ENCODE results near the gene RTKN. TPM values are rescaled to one million over a fixed set of nuclear protein-coding genes. Genes with fewer than 3 reads are reported as not detected.
"Not testable (repeated sequence)": the region's sequence is repeated elsewhere in the genome, so short reads cannot be mapped to it uniquely, and the experiment has no call there.

Gene RTKN
- total RNA-seq, 1 donor from 2014 or later: 26.6 TPM

DNA sequence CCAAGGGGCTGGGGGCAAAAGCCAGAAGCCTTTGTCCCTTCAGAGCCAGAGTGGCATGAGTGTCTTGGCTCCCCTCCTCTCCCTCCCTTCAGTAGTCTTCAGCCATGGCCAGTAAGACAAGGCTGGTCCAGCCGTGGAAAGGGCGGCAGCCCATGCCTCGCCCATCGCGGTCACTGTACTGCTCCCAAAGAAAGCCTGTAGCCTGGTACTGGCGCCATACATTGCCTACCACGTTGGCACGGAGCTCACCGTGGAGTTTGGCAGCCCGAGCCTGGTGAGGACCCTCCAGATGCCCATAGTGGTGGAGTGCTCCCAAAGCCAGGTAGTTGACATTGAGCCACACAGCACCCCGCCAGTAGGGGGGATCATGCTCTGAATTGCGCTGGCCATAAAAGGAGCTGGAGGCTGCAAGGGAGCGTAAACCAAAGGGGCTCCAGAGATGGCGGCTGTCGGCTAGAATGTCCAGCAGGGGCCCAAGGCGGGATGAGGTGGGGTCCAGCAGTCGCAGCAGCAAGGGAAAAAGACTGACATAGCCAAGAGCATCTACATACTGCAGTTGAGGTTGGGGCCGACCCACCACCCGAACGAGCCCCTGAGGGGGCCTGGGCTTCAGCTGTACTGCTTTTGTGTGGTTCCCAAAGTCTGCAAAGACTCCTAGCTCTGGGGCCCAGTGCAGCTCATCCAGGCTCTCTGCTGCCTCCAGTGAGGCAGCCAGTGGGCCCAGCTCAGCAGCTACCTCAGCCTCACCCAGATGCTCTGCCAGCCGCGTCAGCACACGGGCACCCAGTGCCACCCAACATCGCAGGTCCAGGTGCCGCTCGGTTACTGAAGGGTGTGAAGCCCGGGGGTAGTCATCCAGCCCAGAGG, 19.7 kb upstream of the RTKN start:
- Histone ChIP-seq H3K9ac (ENCODE audit: low read depth in 1 of 3, low read length in 3 of 3) (no peak overlapping the region), H3K9me3 (ENCODE audit: control insufficient read depth in 3 of 3, low read length in 3 of 3) (no peaks in the 10 kb centered on the region), H3K4me1 (ENCODE audit: control insufficient read depth in 3 of 3, insufficient read depth in 3 of 3, low read length in 3 of 3) (peaks cover 25 to 42% (median 30%) of the 10 kb centered on the region in 3 donors), H3K36me3 (ENCODE audit: control insufficient read depth in 3 of 3, insufficient read depth in 3 of 3, low read length in 3 of 3) (peaks cover 20 to 23% (median 22%) of the 10 kb centered on the region in 3 donors), H3K27me3 (ENCODE audit: control insufficient read depth in 3 of 3, insufficient read depth in 3 of 3, low read length in 3 of 3) (no peaks in the 10 kb centered on the region), H3K4me3 (ENCODE audit: low read length in 3 of 3) (no peak overlapping the region), H3K27ac (ENCODE audit: low read depth, low read length) (no peak overlapping the region)

DNA sequence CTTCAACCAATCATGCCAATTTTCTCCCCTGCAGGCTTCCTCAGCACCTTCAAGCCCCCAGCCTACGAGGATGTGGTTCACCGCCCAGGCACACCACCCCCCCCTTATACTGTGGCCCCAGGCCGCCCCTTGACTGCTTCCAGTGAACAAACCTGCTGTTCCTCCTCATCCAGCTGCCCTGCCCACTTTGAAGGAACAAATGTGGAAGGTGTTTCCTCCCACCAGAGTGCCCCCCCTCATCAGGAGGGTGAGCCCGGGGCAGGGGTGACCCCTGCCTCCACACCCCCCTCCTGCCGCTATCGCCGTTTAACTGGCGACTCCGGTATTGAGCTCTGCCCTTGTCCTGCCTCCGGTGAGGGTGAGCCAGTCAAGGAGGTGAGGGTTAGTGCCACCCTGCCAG, 18.4 kb upstream of the RTKN start:
- H3K4me1 ChIP-seq (ENCODE audit: control insufficient read depth in 3 of 3, insufficient read depth in 3 of 3, low read length in 3 of 3): peaks cover 31 to 48% (median 36%) of the 10 kb centered on the region in 3 donors
- not testable (repeated sequence) for H3K4me3 ChIP-seq (ENCODE audit: low read length in 3 of 3); H3K27ac ChIP-seq (ENCODE audit: low read depth, low read length); H3K9ac ChIP-seq (ENCODE audit: low read depth in 1 of 3, low read length in 3 of 3); H3K9me3 ChIP-seq (ENCODE audit: control insufficient read depth in 3 of 3, low read length in 3 of 3); H3K27me3 ChIP-seq (ENCODE audit: control insufficient read depth in 3 of 3, insufficient read depth in 3 of 3, low read length in 3 of 3)
- peaks cover 20 to 24% (median 22%) of the 10 kb centered on the region in 3 donors for H3K36me3 ChIP-seq (ENCODE audit: control insufficient read depth in 3 of 3, insufficient read depth in 3 of 3, low read length in 3 of 3)

DNA sequence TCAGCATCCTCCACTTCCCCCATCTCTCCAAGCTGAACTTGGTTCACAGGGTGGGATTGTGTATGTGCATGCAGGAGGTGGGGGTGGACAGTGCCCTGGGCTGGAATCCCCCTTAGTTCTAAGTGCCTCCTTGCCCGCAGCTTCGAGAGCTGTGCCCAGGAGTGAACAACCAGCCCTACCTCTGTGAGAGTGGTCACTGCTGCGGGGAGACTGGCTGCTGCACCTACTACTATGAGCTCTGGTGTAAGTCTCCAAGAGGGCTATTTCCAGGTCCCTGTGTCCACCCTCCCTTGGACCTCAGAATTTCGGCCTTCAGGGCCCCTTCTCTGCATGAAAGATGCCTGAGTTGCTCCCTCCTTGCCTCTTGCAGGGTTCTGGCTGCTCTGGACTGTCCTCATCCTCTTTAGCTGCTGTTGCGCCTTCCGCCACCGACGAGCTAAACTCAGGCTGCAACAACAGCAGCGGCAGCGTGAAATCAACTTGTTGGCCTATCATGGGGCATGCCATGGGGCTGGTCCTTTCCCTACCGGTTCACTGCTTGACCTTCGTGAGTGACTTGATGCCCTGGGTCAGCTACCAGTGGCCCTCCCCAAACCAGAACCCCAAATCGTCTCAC, 17.9 kb upstream of the RTKN start:
- not testable (repeated sequence) for H3K27ac ChIP-seq (ENCODE audit: low read depth, low read length); H3K9ac ChIP-seq (ENCODE audit: low read depth in 1 of 3, low read length in 3 of 3); H3K9me3 ChIP-seq (ENCODE audit: control insufficient read depth in 3 of 3, low read length in 3 of 3); H3K27me3 ChIP-seq (ENCODE audit: control insufficient read depth in 3 of 3, insufficient read depth in 3 of 3, low read length in 3 of 3)
- peaks cover 20 to 24% (median 22%) of the 10 kb centered on the region in 3 donors for H3K36me3 ChIP-seq (ENCODE audit: control insufficient read depth in 3 of 3, insufficient read depth in 3 of 3, low read length in 3 of 3)
- peaks cover 32 to 48% (median 37%) of the 10 kb centered on the region in 3 donors for H3K4me1 ChIP-seq (ENCODE audit: control insufficient read depth in 3 of 3, insufficient read depth in 3 of 3, low read length in 3 of 3)
- H3K4me3 ChIP-seq (ENCODE audit: low read length in 3 of 3): peak overlapping the region in 2 of 3 donors; percentile 10 to 20

DNA sequence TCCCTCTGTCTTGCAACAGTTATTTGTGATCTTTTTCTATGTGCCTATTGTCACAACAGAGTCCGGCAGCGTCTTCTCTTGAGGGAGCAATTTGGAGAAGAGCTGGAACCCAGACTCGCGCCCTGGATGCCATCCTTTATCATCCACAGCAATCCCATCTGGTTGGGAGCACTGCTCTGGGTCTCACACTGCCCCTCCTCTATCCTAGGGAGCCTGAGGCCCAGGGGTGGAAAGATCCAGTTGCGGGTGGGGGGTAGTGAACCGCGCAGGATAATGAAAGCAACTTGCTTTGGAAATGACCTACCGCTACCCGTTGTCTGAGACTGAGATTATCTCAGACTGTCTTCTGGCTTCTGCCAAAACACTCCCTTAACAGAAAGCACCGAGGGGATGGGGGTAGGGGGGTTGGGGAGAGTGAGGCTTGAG, 17.2 kb upstream of the RTKN start:
- peak overlapping the region; percentile 77 to 85 (median 78) for H3K9ac ChIP-seq (ENCODE audit: low read depth in 1 of 3, low read length in 3 of 3)
- H3K4me1 ChIP-seq (ENCODE audit: control insufficient read depth in 3 of 3, insufficient read depth in 3 of 3, low read length in 3 of 3): peaks cover 26 to 42% (median 35%) of the 10 kb centered on the region in 3 donors
- peak overlapping the region; percentile 17 for H3K27ac ChIP-seq (ENCODE audit: low read depth, low read length)

DNA sequence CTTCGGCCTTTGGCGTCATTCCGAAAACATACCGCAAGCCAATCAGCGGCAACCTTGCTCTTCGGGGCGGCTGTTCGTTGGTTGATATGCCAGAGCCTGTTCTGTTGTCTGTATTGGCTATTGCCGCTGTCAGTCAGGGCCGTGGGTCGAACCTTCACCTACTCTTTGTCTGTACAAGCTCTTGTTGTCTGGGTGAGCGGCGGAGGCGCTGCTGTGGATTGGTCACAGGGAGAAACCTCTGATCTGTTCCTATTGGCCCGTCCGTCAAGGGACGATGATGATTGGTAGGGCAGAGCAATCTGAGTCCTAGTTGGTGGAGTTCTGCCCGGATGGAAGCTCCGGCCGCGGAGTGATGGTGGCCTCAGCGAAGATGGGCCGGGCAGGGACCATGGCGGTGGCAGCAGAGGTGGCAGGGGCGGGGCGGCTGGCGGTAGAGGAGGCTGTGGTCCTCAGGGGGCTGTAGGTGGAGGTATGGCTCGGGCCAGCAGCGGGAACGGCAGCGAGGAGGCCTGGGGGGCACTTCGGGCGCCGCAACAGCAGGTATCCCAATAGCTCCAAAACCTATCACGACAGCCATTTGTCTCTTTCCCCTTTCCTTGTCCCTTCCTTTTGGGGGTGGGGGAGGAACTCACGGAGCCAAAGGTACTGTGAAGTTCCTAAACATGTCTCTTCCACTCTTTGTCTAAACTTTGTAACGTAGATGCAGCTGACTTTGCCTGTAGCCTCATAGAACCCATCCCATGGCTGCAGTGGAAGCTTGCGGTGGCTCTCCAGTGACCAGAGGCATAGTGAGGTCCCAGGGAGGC, 16.6 kb upstream of the RTKN start, which contains the start of gene WBP1:
TSS of gene WBP1 (plus strand) at position 307 of the 806 bp plus-strand sequence. CDS start at position 472, 165 bp downstream.
- H3K9me3 ChIP-seq (ENCODE audit: control insufficient read depth in 3 of 3, low read length in 3 of 3): no peaks in the 10 kb centered on the region
- H3K27ac ChIP-seq (ENCODE audit: low read depth, low read length): peak within 1 kb of the TSS; percentile 92
- H3K36me3 ChIP-seq (ENCODE audit: control insufficient read depth in 3 of 3, insufficient read depth in 3 of 3, low read length in 3 of 3): peaks cover 20 to 24% (median 22%) of the 10 kb centered on the region in 3 donors
- H3K4me1 ChIP-seq (ENCODE audit: control insufficient read depth in 3 of 3, insufficient read depth in 3 of 3, low read length in 3 of 3): peaks cover 26 to 41% (median 35%) of the 10 kb centered on the region in 3 donors
- no peaks in the 10 kb centered on the region for H3K27me3 ChIP-seq (ENCODE audit: control insufficient read depth in 3 of 3, insufficient read depth in 3 of 3, low read length in 3 of 3)
- H3K4me3 ChIP-seq (ENCODE audit: low read length in 3 of 3): peak within 1 kb of the TSS; percentile 94 to 99 (median 97)
- H3K9ac ChIP-seq (ENCODE audit: low read depth in 1 of 3, low read length in 3 of 3): peak within 1 kb of the TSS; percentile 93 to 95 (median 94)

More for the DNA sequence above, 17.2 kb upstream of the RTKN start:
- Histone ChIP-seq H3K36me3 (ENCODE audit: control insufficient read depth in 3 of 3, insufficient read depth in 3 of 3, low read length in 3 of 3) (peaks cover 20 to 24% (median 22%) of the 10 kb centered on the region in 3 donors), H3K27me3 (ENCODE audit: control insufficient read depth in 3 of 3, insufficient read depth in 3 of 3, low read length in 3 of 3) (no peaks in the 10 kb centered on the region), H3K4me3 (ENCODE audit: low read length in 3 of 3) (peak overlapping the region; percentile 94 to 99 (median 97)), H3K9me3 (ENCODE audit: control insufficient read depth in 3 of 3, low read length in 3 of 3) (no peaks in the 10 kb centered on the region)

DNA sequence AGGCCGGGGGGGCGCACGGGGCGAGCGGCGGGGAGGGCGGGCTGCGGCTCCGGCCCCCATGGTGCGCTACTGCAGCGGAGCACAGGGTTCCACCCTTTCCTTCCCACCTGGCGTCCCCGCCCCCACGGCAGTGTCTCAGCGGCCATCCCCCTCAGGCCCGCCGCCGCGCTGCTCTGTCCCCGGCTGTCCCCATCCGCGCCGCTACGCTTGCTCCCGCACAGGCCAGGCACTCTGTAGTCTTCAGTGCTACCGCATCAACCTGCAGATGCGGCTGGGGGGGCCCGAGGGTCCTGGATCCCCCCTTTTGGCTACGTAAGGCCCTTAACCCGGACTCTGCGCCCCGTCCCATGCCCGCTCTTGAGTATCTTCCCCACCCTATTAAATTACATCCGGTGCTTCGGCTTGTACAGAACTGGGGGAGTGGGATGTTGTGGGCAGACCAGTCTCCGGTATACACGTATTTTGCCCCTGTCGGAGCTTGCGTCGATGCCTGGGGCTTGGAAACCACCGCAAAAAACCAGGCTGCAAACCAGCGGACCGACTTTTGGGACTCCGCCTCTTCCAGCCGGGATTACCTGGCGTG, 15.9 kb upstream of the RTKN start:
- Histone ChIP-seq H3K4me1 (ENCODE audit: control insufficient read depth in 3 of 3, insufficient read depth in 3 of 3, low read length in 3 of 3) (peaks cover 26 to 41% (median 35%) of the 10 kb centered on the region in 3 donors), H3K36me3 (ENCODE audit: control insufficient read depth in 3 of 3, insufficient read depth in 3 of 3, low read length in 3 of 3) (peaks cover 15 to 18% (median 18%) of the 10 kb centered on the region in 3 donors), H3K9me3 (ENCODE audit: control insufficient read depth in 3 of 3, low read length in 3 of 3) (no peaks in the 10 kb centered on the region), H3K9ac (ENCODE audit: low read depth in 1 of 3, low read length in 3 of 3) (peak overlapping the region; percentile 93 to 95 (median 94)), H3K27ac (ENCODE audit: low read depth, low read length) (peak overlapping the region; percentile 92), H3K4me3 (ENCODE audit: low read length in 3 of 3) (peak overlapping the region; percentile 92 to 95 (median 93)), H3K27me3 (ENCODE audit: control insufficient read depth in 3 of 3, insufficient read depth in 3 of 3, low read length in 3 of 3) (no peaks in the 10 kb centered on the region)

DNA sequence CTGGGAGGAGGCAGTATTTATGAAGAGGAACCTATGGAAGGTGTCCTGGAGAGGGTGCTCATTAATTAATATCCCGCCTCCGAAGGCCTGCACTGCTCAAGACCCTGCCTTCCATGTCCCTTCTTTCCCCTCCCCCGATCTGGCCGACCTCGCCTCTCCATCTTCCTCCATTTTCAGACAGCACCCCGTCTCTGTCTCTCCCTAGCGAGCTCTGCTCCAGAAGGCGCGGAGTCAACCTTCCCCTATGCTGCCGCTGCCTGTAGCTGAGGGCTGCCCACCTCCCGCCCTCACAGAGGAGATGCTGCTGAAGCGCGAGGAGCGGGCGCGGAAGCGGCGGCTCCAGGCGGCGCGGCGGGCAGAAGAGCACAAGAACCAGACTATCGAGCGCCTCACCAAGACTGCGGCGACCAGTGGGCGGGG, 15.4 kb upstream of the RTKN start:
- Histone ChIP-seq H3K4me3 (ENCODE audit: low read length in 3 of 3) (peak overlapping the region; percentile 71 to 93 (median 92)), H3K27ac (ENCODE audit: low read depth, low read length) (peak overlapping the region; percentile 92), H3K9ac (ENCODE audit: low read depth in 1 of 3, low read length in 3 of 3) (peak overlapping the region; percentile 60 to 95 (median 75)), H3K36me3 (ENCODE audit: control insufficient read depth in 3 of 3, insufficient read depth in 3 of 3, low read length in 3 of 3) (peaks cover 11 to 13% (median 13%) of the 10 kb centered on the region in 3 donors), H3K4me1 (ENCODE audit: control insufficient read depth in 3 of 3, insufficient read depth in 3 of 3, low read length in 3 of 3) (peaks cover 26 to 41% (median 35%) of the 10 kb centered on the region in 3 donors), H3K9me3 (ENCODE audit: control insufficient read depth in 3 of 3, low read length in 3 of 3) (no peaks in the 10 kb centered on the region), H3K27me3 (ENCODE audit: control insufficient read depth in 3 of 3, insufficient read depth in 3 of 3, low read length in 3 of 3) (no peaks in the 10 kb centered on the region)

DNA sequence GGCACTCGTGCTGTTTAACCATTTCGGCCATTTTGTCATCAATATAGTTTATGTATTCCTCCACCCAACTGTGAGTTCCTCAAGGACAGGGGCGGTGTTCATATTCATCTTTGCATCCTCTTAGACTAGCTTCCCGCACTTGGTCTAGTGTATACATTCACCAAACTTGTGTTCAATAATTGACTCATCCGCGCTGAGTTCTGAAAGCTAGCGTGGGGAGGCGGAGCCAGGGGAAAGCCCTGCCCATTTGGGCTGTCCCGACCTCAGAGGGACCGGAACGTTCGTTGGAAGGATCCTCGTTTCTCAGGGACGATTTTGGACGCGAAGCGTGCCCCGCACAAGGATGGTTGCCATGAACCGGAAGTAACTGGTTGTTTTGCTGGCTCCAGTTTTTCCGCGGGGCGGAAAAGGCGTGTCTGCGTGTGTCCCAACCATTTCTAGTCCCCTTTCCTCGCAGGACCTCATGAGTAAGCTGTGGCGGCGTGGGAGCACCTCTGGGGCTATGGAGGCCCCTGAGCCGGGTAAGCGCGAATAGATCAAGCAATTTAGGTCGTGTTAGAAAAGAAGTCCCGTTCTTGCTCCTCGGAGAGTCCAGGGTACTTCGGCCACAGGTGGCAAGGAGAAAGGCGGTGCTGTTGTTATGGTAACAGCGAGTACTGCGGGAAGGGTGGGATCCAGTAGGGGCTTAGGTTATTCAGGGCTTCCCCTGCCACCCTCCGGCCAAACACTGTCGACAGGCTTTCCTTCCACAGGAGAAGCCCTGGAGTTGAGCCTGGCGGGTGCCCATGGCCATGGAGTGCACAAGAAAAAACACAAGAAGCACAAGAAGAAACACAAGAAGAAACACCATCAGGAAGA, 13.1 kb upstream of the RTKN start, which contains the start of gene INO80B:
TSS of gene INO80B (plus strand) at position 434 of the 858 bp plus-strand sequence. CDS start at position 464, 30 bp downstream.
- Histone ChIP-seq H3K9me3 (ENCODE audit: control insufficient read depth in 3 of 3, low read length in 3 of 3) (no peaks in the 10 kb centered on the region), H3K4me1 (ENCODE audit: control insufficient read depth in 3 of 3, insufficient read depth in 3 of 3, low read length in 3 of 3) (peaks cover 26 to 41% (median 35%) of the 10 kb centered on the region in 3 donors), H3K27ac (ENCODE audit: low read depth, low read length) (peak within 1 kb of the TSS; percentile 37), H3K36me3 (ENCODE audit: control insufficient read depth in 3 of 3, insufficient read depth in 3 of 3, low read length in 3 of 3) (peaks cover 0 to 3% (median 3%) of the 10 kb centered on the region in 3 donors), H3K27me3 (ENCODE audit: control insufficient read depth in 3 of 3, insufficient read depth in 3 of 3, low read length in 3 of 3) (no peaks in the 10 kb centered on the region), H3K9ac (ENCODE audit: low read depth in 1 of 3, low read length in 3 of 3) (peak within 1 kb of the TSS; percentile 71 to 89 (median 88)), H3K4me3 (ENCODE audit: low read length in 3 of 3) (peak within 1 kb of the TSS; percentile 86 to 97 (median 89))

All from skeletal muscle tissue (tissue), 4 donors.